Uterus (tissue), 2 donors: ENCODE measurements around the gene EXOC4.

Source experiments
- CTCF ChIP-seq, 4 experiments: fragments of 200-600 bp in 2 of 4; fragments of 450-650 bp in 2 of 4; sonication (generic) in 2 of 4; IDR thresholded peaks; one replicate each; pipeline ENCODE4 v1.5.1; 2016 to 2019; ENCODE audit warnings: antibody characterized with exemption in 4 of 4, mild to moderate bottlenecking in 2 of 4, moderate library complexity in 1 of 4
- POLR2A ChIP-seq, 2 donors: fragments of 450-650 bp; IDR thresholded peaks; one replicate each; pipeline ENCODE4 v1.6.1; 2016; ENCODE audit warnings: antibody characterized with exemption in 2 of 2, mild to moderate bottlenecking in 1 of 2, moderate library complexity in 1 of 2

DNA sequence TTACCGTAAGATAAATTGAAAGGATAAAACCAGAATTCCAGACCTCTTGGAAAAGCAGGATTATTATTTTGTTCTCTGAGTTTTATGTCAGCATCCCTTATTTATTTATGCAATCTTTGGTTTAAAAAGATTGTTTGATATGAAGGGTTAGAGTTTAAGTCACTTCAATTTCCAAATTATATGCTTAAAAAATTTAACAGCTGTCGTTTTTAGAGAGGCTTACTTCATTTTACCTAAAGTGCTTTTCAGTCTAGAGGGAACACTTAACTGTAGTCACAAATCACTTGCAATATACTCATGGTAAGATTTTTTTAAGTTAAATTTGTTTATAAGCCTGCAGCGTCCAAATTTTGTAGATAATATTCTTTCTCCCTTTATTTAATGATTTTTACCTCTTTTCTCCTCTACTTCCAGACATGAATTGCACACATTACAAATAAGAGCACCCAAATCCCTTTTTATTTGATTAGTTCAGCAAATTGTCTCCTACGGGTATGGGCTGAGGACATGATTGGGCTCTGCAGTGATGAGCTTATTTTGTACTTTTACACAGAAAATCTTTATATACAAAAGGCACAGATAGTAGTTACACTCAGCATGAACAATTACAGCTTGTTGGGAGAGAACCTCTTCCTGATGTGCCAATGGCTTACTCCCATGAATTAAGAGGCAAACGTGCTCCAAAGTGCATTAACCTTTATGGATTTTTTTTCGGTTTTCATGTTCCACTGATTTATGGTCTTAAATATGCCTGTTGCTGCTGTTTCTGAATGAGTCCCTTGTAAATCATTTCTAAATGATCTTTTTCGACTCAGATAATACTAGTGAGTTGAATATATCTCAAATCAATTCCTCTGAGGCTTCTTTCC lies 555.0 kb downstream of the EXOC4 start:
- TF ChIP-seq CTCF (IDR thresholded peaks at IDR 0.05) (no peak), POLR2A (IDR thresholded peaks at IDR 0.05) (no peak)
